GM10248 (cell line): ENCODE data around the gene RABEP2.

Experiments used
- CTCF ChIA-PET: fragments of 300-600 bp; sonication (Branson Sonifier 250); formaldehyde crosslinking; extraction: SDS; loops from one replicate; lab custom pipeline; 2021; ENCODE audit warnings: antibody characterized with exemption; lab: Yijun Ruan, JAX
- POLR2A ChIA-PET: fragments of 350-650 bp; sonication (Branson Sonifier 250); formaldehyde crosslinking; extraction: SDS; loops from one replicate; lab custom pipeline; 2020; ENCODE audit warnings: antibody characterized with exemption; lab: Yijun Ruan, JAX
- DNase-seq: peaks from one replicate; pipeline ENCODE4 v3.0.0; 2012; ENCODE audit errors: extremely low spot score
- TF ChIP-seq, protein P1 (sequence below): IDR thresholded peaks from 2 replicates; pipeline ENCODE4 v1.5.1; 2012; ENCODE audit warnings: mild to moderate bottlenecking, low read depth; ENCODE audit errors: extremely low read depth, missing control alignments, control extremely low read depth

The RABEP2 gene

DNA sequence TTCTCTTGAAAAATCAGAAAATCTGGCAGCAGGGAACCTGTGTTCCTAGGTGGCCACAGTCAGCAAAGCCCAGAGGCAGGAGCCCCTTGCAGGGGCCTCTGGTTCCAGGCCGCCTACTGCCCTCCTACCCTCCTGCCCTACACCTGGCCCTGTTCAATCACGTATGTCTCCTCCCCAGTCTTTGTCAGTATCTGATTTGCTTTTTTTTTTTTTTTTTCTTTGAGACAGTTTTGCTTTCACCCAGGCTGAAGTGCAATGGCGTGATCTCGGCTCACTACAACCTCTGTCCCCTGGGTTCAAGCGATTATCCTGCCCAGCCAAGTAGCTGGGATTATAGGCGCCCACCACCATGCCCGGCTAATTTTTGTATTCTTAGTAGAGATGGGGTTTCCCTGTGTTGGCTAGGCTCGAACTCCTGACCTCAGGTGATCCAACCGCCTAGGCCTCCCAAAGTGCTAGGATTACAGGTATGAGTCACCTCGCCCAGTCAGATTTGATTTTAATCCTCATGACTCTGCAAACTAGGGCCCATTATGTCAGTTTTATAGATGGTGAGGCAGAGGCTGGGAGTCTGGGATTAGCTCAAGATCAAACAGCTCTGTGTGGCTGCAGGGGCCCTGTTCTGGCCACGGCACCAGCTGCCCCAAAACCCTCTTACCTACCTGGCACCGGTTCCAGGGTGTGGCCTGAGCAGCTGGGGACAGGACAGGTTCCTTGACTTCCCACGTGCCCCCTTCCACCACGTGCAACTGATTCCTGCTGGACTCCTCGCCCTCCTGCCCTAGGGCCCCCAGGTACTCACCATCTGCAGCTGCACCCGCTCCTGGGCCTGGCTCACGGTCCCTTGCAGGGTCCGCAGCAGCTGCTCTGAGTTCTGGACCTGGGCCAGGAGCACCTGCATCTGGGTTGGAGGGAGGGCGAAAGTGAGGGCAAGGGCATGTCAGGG is 14.7 kb downstream of the RABEP2 start:
- TF ChIP-seq, protein P1, sequence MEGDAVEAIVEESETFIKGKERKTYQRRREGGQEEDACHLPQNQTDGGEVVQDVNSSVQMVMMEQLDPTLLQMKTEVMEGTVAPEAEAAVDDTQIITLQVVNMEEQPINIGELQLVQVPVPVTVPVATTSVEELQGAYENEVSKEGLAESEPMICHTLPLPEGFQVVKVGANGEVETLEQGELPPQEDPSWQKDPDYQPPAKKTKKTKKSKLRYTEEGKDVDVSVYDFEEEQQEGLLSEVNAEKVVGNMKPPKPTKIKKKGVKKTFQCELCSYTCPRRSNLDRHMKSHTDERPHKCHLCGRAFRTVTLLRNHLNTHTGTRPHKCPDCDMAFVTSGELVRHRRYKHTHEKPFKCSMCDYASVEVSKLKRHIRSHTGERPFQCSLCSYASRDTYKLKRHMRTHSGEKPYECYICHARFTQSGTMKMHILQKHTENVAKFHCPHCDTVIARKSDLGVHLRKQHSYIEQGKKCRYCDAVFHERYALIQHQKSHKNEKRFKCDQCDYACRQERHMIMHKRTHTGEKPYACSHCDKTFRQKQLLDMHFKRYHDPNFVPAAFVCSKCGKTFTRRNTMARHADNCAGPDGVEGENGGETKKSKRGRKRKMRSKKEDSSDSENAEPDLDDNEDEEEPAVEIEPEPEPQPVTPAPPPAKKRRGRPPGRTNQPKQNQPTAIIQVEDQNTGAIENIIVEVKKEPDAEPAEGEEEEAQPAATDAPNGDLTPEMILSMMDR: no peak
- CTCF ChIA-PET: interaction anchor here (1.0 to 2.1 kb wide), 4 partner anchors 14 to 36 kb away, joined by 3 to 5 read pairs (median 4); no protein-coding TSS in a partner anchor
- POLR2A ChIA-PET: interaction anchor here (0.6 to 0.7 kb wide), 3 partner anchors 13 to 64 kb away, joined by 4 to 8 read pairs (median 6); partner anchors contain the start of gene TUFM
- DNase-seq: no peak

DNA sequence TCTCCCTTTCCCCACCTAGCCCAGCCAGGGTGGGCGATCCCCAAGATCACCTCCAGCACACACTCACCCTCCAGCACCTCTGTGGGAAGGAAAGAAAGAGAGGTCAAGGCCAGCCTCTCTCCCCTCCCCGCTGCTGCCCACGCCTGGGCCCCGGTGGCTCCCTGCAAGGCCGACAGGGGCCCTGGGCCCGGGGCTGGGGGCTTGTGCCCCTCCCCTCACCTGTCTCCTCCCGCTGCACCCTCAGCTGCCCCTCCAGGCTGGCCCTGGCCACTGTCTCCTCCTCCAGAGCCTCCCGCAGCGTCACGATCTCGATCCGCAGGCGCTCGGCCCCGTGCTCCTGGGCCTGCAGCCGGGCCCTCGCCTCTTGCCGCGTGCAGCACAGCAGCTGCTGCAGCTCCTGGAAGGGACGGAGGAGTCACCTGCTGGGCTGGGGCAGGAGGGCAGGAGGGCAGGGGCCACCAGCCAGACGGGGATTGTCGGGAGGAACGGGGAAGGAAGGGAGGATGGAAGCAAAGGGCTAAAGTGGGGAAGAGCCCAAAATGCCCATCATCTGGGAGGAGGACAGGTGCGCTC is 19.2 kb downstream of the RABEP2 start:
- TF ChIP-seq, protein P1: no peak
- ChIA-PET CTCF (no interaction called here), POLR2A (interaction anchor here (0.6 kb wide), 1 partner anchor 13 kb away, joined by 13 read pairs; no protein-coding TSS in a partner anchor)
- no peak for DNase-seq

DNA sequence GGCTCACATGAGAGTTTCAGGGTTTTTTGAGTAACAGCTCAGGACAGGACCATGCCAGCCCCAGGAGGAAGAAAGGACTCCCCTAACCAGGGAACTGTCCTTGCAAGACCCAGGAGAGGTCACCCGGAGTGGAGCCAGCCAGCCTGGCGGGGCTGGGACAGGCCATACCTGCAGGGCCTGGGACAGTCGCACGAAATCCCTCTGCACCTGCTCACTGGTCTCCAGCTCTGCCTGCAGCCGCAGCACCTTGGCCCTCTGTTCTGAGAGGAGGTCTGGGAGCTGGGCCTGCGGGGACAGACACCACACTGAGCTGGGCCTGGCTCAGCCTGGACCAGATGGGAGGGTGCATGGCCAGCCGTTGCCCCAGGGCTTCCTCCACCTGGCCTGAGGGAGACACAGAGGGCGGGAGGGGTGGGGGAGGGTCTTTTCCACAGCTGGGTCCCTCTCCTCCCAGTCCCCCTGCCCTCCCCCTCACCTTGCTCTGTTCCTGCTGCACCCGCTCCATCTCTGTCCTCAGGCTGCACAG is 19.7 kb downstream of the RABEP2 start:
- POLR2A ChIA-PET: no interaction called here
- TF ChIP-seq, protein P1: no peak
- no peak for DNase-seq
- CTCF ChIA-PET: no interaction called here

DNA sequence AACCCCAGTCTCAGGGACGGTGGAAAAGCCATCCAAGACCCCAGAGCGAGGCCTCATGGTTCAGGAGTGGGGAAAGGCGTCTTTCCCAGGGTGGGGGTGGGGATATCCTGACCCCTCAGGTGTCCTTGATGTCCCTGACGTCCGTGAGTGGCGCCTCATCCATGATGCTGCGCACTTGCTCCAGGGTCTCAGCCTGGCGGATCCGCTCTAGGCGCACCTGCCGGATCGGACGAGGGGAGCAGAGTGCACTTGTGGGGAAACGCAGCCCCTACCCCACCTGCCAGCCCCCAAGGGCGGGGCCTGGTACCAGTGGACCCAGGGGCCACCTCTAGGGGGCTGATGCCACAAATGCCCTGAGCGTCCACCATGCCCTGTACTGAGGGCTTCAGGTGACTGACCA is 20.2 kb downstream of the RABEP2 start:
- TF ChIP-seq, protein P1: no peak
- ChIA-PET POLR2A (no interaction called here), CTCF (no interaction called here)
- no peak for DNase-seq

DNA sequence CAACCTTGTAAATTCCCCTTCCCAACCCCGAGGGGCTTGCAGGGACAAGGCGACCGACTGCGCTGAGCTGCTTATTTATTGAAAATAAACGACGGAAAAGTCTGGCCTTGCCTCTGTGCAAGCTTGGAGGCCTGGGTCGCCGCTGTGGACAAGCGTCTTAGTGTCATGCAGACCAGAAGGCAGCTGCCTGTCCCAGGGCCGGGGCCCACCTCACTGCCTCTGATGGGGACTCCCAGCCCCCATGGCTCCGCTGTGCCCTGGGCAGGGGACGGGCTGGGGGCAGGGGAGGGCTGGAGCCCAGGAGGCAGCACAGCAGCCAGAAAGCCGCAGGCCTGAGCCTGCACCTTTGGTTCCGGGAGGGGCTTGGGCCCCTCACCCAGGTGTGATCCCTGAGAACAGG is 20.7 kb downstream of the RABEP2 start:
- ChIA-PET CTCF (no interaction called here), POLR2A (no interaction called here)
- no peak for DNase-seq
- TF ChIP-seq, protein P1: no peak

DNA sequence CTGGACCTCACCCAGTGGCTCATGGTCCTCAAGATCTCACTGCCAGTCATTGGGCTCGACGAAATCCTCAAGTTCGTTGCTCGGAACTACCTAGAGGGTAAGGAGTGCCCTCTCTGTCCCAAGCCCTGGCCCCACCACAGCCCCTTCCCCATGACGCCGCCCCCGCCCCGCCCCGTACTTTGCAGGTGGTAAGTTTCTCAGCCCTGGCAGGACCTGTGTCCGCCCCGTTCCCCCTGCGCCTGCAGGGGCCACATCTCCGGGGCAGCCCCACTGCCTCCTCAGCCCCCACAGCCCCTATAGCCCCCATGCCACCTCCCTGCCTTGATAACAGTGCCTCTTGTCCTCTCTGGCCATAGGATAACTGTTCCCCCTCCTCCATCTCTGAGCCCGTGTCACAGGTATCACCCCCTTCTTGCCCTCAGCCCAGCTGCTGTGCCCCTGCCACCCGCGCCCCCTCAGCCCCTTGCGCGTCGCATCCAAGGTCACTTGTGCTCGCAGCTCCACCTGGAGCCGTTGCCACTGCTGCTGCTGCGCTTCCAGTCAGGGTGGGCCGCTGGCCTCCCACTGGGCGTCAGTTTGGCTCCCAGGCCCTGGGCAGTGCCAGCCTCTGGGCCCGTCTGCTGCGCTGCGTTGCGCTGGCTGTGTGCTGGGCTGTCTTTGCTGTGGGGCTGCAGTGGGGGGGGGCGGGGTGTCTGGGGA is 21.5 kb downstream of the RABEP2 start:
- POLR2A ChIA-PET: no interaction called here
- no peak for DNase-seq
- TF ChIP-seq, protein P1: no peak
- CTCF ChIA-PET: no interaction called here
